HepG2 (cell line): ENCODE measurements around the gene PSMB11. TPM values are rescaled to one million over a fixed set of nuclear protein-coding genes. Genes with fewer than 3 reads are reported as not detected.

Experiments used
- ADNP ChIP-seq: sonication (generic); formaldehyde crosslinking; IDR thresholded peaks from 2 replicates; pipeline ENCODE4 v1.4.0; 2020; ENCODE audit warnings: missing genetic modification reagents
- ARID4A ChIP-seq: sonication (generic); formaldehyde crosslinking; IDR thresholded peaks from 2 replicates; pipeline ENCODE4 v1.5.0; 2020; ENCODE audit warnings: mild to moderate bottlenecking, missing genetic modification reagents, borderline replicate concordance
- HNRNPLL ChIP-seq: fragments of 200-400 bp; formaldehyde crosslinking; IDR thresholded peaks from 2 replicates; pipeline ENCODE4 v1.6.1; 2017; ENCODE audit warnings: mild to moderate bottlenecking, low read depth, low read length; ENCODE audit not compliant: poor library complexity, severe bottlenecking
- HOXA5 ChIP-seq: sonication (generic); formaldehyde crosslinking; IDR thresholded peaks from 2 replicates; pipeline ENCODE4 v1.4.0; 2020; ENCODE audit warnings: missing genetic modification reagents
- MAX ChIP-seq: IDR thresholded peaks from 2 replicates; pipeline ENCODE4 v1.6.1; 2012; ENCODE audit warnings: inconsistent platforms
- PITX1 ChIP-seq: sonication (generic); formaldehyde crosslinking; IDR thresholded peaks from 2 replicates; pipeline ENCODE4 v1.5.1; 2020; ENCODE audit warnings: mild to moderate bottlenecking, missing genetic modification reagents
- POLR2AphosphoS5 ChIP-seq: IDR thresholded peaks from 2 replicates; pipeline ENCODE4 v1.6.1; 2012; ENCODE audit warnings: low read depth, low read length
- SIX1 ChIP-seq: sonication (generic); formaldehyde crosslinking; IDR thresholded peaks from 2 replicates; pipeline ENCODE4 v1.4.0; 2020; ENCODE audit warnings: missing genetic modification reagents, borderline replicate concordance
- SRSF4 ChIP-seq: fragments of 200-400 bp; formaldehyde crosslinking; IDR thresholded peaks from one replicate; pipeline ENCODE4 v1.6.1; 2018; ENCODE audit warnings: mild to moderate bottlenecking, low read depth, low read length, moderate library complexity; ENCODE audit not compliant: poor library complexity, severe bottlenecking
- THAP9 ChIP-seq: sonication (generic); formaldehyde crosslinking; IDR thresholded peaks from 2 replicates; pipeline ENCODE4; 2020; ENCODE audit warnings: missing genetic modification reagents, mild to moderate bottlenecking, borderline replicate concordance
- TOE1 ChIP-seq: sonication (generic); formaldehyde crosslinking; IDR thresholded peaks from 2 replicates; pipeline ENCODE4 v1.4.0; 2020; ENCODE audit warnings: mild to moderate bottlenecking, missing genetic modification reagents
- ZBTB21 ChIP-seq: sonication (generic); formaldehyde crosslinking; IDR thresholded peaks from 2 replicates; pipeline ENCODE4 v1.4.0; 2020; ENCODE audit warnings: missing genetic modification reagents
- ZC3H4 ChIP-seq: sonication (generic); formaldehyde crosslinking; IDR thresholded peaks from 2 replicates; pipeline ENCODE4 v1.4.0; 2020; ENCODE audit warnings: missing genetic modification reagents, borderline replicate concordance
- ZNF44 ChIP-seq: sonication (generic); formaldehyde crosslinking; IDR thresholded peaks from 2 replicates; pipeline ENCODE4 v1.5.1; 2020; ENCODE audit warnings: mild to moderate bottlenecking, missing genetic modification reagents
- ZNF546 ChIP-seq: sonication (generic); formaldehyde crosslinking; conservative IDR thresholded peaks from 2 replicates; pipeline ENCODE4 v1.8.1; 2023; ENCODE audit warnings: mild to moderate bottlenecking, missing genetic modification reagents
- ZNF644 ChIP-seq: IDR thresholded peaks from 2 replicates; pipeline ENCODE4 v1.6.1; 2016; ENCODE audit warnings: low read depth
- ZNF883 ChIP-seq: sonication (generic); formaldehyde crosslinking; IDR thresholded peaks from 2 replicates; pipeline ENCODE4 v1.5.1; 2020; ENCODE audit warnings: mild to moderate bottlenecking, missing genetic modification reagents; ENCODE audit errors: not compliant biosample characterization
- ZSCAN29 ChIP-seq: sonication (generic); formaldehyde crosslinking; conservative IDR thresholded peaks from 2 replicates; pipeline ENCODE4 v1.4.0; 2020; ENCODE audit warnings: mild to moderate bottlenecking, missing genetic modification reagents
- polyA plus RNA-seq, 8 experiments: library from polyadenylated mRNA; depleted of rRNA in 3 of 8; stranded (reverse) in 7 of 8; unstranded in 1 of 8; fragments of >200 nt; fragmentation: Illumina TruSeq in 4 of 8; extraction: Trizol in 4 of 8; gene quantifications; 2 replicates each; pipeline versions ENCODE4 v1.2.1 to v1.2.3, GENCODE V29; 2011 to 2016; ENCODE audit warnings: low read depth in 4 of 8, missing spikeins in 1 of 8, mixed read lengths in 1 of 8; ENCODE audit not compliant: insufficient read depth in 1 of 8
- total RNA-seq, 5 experiments: library from RNA; depleted of rRNA; stranded (reverse); fragments of >200 nt; fragmentation: Illumina TruSeq; extraction: Trizol; gene quantifications; 2 replicates each; pipeline ENCODE4 v1.2.3, GENCODE V29; 2016; ENCODE audit warnings: low read depth in 1 of 5

PSMB11 gene
- total and polyA plus RNA-seq, 2 of the 13 experiments (the other 11 are each of a cell fraction or from before 2014, with no cell fraction given), result not detected

- TF ChIP-seq THAP9 (CRISPR knock-in tag) (peak; percentile 88), SRSF4 (peak; percentile 45), HNRNPLL (peak; percentile 67), SIX1 (no peak; the same call in 1 of the 2 replicates), ZSCAN29 (peak; percentile 88), ZNF883 (CRISPR knock-in tag) (peak; percentile 75), TOE1 (peak; percentile 82; the same call in 1 of the 2 replicates), MAX (no peak), ZBTB21 (CRISPR knock-in tag) (0 out of 2 replicates have a peak, but pooled peaks have one; percentile 32), POLR2AphosphoS5 (peak; percentile 87), ZC3H4 (peak; percentile 69; the same call in 1 of the 2 replicates), HOXA5 (CRISPR knock-in tag) (peak; percentile 89; the same call in 1 of the 2 replicates), ZNF644 (0 out of 2 replicates have a peak, but pooled peaks have one; percentile 9), ARID4A (CRISPR knock-in tag) (0 out of 2 replicates have a peak, but pooled peaks have one; percentile 69), ZNF44 (CRISPR knock-in tag) (peak; percentile 21; the same call in 1 of the 2 replicates), PITX1 (CRISPR knock-in tag) (peak; percentile 76), ADNP (peak; percentile 70; the same call in 1 of the 2 replicates), ZNF546 (CRISPR knock-in tag) (no peak; the same call in 1 of the 2 replicates)
Observed at GRCh38 chr14:23057757-23058653, 16.0 kb downstream of the PSMB11 start (continued).
